Motor neuron (in vitro differentiated cells): Measurements from ENCODE around the gene ASB18. TPM values are rescaled to one million over a fixed set of nuclear protein-coding genes. Genes with fewer than 3 reads are reported as not detected.

Experiments used
- ATAC-seq, 8 experiments: fragments of 200-7000 bp; cut with Tn5 transposase; replicated peaks in 6 of 8; 2 replicates each; pipeline ENCODE4 v1.8.0; 2021; ENCODE audit warnings: mild to moderate bottlenecking in 8 of 8, moderate library complexity in 8 of 8
- H3K27ac ChIP-seq, 2 donors: fragments of 250-450 bp; sonication (Bioruptor Pico); 2 replicates each; pipeline ENCODE4 v1.9.0; 2021; ENCODE audit warnings: antibody characterized with exemption in 2 of 2, mild to moderate bottlenecking in 2 of 2, moderate library complexity in 1 of 2
- H3K4me1 ChIP-seq, 2 donors: fragments of 250-450 bp; sonication (Bioruptor Pico); replicated peaks in 1 of 2; 2 replicates each; pipeline ENCODE4 v1.6.1; 2021; ENCODE audit warnings: antibody characterized with exemption in 2 of 2, mild to moderate bottlenecking in 2 of 2, moderate library complexity in 1 of 2
- H3K4me3 ChIP-seq, 5 donors: fragments of 250-450 bp; sonication (Bioruptor Pico); 2 replicates each; pipeline ENCODE4 v1.9.0; 2021; ENCODE audit warnings: antibody characterized with exemption in 5 of 5, mild to moderate bottlenecking in 5 of 5, moderate library complexity in 4 of 5
- WGBS, 10 experiments: fragments of 450-650 bp; shearing (Covaris generic); methylation state at CpG; one replicate each; pipeline ENCODE4 v1.0.0; 2022; 5-methylcytosine and 5-hydroxymethylcytosine counted together
- in situ Hi-C, 9 experiments: fragments of 400-800 bp; cut with MboI; loops; one replicate each; pipeline ENCODE4 v1.15.0; 2021; ENCODE audit warnings: low sequenced_read_pairs in 9 of 9, low pct_unique_long_range_greater_than_20kb in 2 of 9; ENCODE audit not compliant: unreplicated experiment in 9 of 9
- total RNA-seq, 8 experiments: library from RNA; unstranded; fragments of 300-600 nt; gene quantifications; 2 replicates each; pipeline versions ENCODE4 v1.2.3 to v1.2.4, GENCODE V29; 2022

The ASB18 gene
- total RNA-seq, 8 experiments from 2014 or later: 0.10 to 0.63 (median 0.25) TPM; not detected in 2

DNA sequence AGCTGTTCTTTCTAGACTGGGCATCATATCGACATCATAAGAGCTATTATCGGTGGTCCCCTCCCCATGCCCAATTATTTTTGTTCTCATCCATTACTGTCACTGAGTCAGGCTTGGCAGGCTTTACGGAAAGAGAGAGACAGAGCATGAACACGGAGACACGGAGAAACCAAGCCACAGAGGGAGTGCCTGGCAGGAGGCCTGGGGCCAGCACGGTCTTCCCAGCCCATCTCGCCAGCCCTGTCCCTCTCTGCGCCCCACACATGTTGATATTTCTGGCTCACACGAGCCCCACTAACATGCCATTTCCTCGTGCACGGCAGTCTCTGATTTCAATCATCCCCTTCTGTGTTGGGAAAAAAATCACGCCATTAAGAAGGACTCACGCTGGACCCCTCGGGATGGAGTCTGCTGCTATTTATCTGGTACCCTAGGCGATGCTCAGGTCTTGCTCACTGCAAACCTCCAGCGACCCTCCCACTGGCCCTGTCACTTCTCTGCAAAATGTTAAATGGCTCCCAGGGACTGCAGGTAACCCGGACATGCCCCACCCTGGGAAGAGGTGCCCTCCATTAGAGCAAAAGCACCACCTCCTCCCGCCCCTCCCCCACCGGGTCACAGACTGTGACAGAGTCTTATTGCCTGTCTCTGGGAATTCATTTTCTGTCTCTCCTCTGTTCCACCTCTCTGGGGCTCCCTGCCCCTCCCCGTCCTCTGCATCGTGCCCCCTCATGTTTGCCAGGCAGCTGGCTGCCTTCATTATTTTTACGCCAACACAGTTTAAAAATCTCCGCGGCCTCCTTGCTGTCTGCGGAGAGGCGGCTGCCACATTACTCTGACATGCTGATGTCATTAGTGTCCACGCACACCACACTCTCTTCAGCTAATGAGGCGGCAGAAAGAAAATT, 55.9 kb downstream of the ASB18 start:
- WGBS, 10 experiments: 7 to 82% (median 73%) methylated on average over 2 to 15 of the region's 28 CpGs; no CpG with 5 or more reads in 1 of the 10 experiments
- H3K4me3 ChIP-seq: no peak overlapping the region
- peak overlapping the region; percentile 53 to 74 for H3K27ac ChIP-seq
- peaks cover 18 to 40% of the 10 kb centered on the region in 2 donors for H3K4me1 ChIP-seq
- in situ Hi-C loops: no loop called here
- ATAC-seq: peak in 5 of 8 experiments; percentile 78 to 83 (median 81)

DNA sequence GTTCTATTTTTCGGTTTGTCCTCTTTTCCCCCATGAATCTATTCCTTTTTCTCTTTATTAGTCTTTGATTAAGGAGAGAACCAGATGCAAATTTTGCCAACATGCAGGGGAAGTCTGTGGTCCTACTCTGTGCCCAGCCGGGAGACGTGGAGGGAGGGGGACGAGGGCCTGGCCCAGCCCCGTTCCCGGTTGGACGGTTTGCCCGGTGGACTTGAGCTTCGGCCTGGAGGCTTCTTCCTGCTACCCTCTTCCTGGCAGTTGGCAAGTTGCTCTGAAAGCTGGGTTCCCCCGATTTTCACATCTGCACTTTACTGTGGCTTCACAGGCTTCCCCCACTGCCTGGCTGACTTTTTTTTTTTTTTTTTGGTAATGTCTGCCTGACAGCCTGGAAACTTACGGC, 56.7 kb downstream of the ASB18 start:
- ATAC-seq: no peak
- 0 to 100% (median 68%) methylated on average over 1 to 10 of the region's 11 CpGs for WGBS, 10 experiments
- in situ Hi-C loops: no loop called here
- Histone ChIP-seq H3K4me1 (peaks cover 18 to 40% of the 10 kb centered on the region in 2 donors), H3K27ac (no peak overlapping the region), H3K4me3 (no peak overlapping the region)

DNA sequence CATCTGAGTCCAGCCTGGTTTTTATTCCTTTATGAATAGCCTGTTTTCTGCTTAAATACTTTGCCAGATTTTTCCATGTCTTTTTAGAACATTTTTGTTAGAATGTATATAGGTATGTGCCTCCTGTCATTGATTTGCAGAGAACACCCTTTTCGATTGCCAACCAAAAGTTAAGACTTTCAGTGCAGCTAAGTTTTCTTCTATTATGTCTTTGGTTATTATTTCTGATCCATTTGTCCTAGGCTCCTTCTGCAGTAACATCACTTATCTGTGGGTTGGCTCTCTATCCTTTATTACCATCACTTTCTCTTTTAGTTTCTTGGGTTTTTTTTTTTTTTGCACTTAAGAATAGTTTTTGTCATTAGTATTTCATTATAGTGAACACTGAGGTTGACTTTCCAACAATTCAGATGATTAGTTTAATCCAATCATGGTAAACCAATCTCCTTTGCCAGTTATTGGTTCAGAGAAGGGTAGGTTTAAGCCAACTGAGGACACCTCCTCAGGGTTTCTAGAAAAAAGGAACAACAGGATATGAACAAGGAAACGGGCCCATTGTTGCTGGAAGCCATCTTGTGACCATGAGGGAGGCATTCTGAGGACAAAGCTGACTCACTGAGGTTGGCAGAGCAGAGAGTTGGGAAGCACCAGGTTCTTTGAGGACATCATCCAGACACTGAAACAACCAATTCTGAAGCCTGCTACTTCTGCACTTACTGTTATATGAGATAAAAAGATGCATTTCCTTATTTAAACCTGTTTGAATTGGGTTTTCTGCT, 58.1 kb downstream of the ASB18 start:
- in situ Hi-C loops: no loop called here
- H3K4me1 ChIP-seq: peaks cover 18 to 33% of the 10 kb centered on the region in 2 donors
- no peak overlapping the region for H3K27ac ChIP-seq
- ATAC-seq: no peak
- 5 to 100% (median 73%) methylated on average over 1 to 2 of the region's 2 CpGs; no CpG with 5 or more reads in 1 of the 10 experiments for whole genome bisulfite sequencing, 10 experiments
- no peak overlapping the region for H3K4me3 ChIP-seq

DNA sequence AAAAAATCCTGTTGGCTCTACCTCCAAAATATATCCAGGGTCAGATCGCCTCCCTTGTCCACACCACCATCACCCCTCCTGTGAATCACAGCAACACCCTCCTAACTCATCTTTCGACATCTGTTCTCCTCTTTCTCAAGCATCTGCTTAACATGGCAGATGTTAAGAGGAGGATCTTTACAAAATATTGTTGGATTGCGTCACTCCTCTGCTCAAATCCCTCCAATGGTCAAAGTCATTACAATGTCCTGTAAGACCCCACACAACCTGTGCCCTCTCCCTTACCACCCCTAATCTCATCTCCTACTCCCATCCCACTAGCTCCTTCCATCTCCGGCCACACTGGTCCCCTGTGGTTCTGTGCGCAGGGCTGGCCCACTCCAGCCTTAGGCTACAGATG, 59.3 kb downstream of the ASB18 start:
- H3K4me1 ChIP-seq: peaks cover 18 to 26% of the 10 kb centered on the region in 2 donors
- no peak for ATAC-seq
- H3K4me3 ChIP-seq: no peak overlapping the region
- no peak overlapping the region for H3K27ac ChIP-seq
- 0 to 100% (median 84%) methylated on average over 1 to 5 of the region's 5 CpGs; no CpG with 5 or more reads in 2 of the 10 experiments for WGBS, 10 experiments
- in situ Hi-C loops: no loop called here

DNA sequence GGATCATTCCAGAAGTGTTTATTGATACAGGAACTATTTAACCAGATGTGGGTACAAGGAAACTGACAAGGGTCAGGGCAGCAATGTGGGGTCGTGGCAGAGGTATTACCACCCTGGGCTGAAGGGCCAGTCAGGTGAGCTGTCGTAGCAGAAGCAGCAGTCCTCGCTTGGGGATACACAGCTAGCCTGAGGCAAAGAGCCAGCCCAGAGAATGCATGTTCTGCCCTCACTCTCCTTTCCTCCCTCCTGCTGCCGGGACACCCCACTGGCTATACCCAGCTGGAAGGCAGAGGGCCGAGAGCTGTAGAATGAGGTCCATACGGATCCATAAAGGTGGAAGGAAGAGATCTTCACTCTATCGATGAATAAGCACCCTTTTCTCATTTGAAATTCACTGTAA, 63.8 kb downstream of the ASB18 start:
- ATAC-seq: no peak
- H3K27ac ChIP-seq: no peak overlapping the region
- H3K4me3 ChIP-seq: no peak overlapping the region
- WGBS, 10 experiments: 21 to 100% (median 81%) methylated on average over 2 to 5 of the region's 7 CpGs; no CpG with 5 or more reads in 3 of the 10 experiments
- H3K4me1 ChIP-seq: no peaks in the 10 kb centered on the region
- in situ Hi-C loops: no loop called here

DNA sequence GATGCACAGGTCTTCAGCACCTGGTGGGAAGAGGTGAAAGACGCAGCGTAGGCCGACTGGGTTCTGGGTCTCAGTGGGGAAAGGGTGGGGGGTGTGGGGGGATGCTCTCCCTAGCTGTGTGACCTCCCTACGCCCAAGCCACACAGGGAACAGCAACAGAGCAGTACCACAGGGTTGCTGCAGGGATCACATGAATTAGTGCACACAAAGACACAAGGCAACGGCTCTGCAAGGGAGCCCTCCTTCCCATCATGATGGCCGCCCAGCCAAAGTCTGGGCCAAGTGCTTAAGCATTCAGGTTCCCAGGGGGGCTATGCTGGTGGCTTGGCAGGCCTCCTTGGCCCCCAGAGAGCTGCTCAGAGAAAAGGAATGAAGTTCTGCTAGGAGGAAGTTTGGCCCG, 67.8 kb downstream of the ASB18 start:
- 17 to 100% (median 60%) methylated on average over 1 to 5 of the region's 7 CpGs; no CpG with 5 or more reads in 3 of the 10 experiments for WGBS, 10 experiments
- Histone ChIP-seq H3K27ac (no peak overlapping the region), H3K4me3 (no peak overlapping the region), H3K4me1 (no peaks in the 10 kb centered on the region)
- in situ Hi-C loops: loop anchor here in 2 of 9 experiments (25.0 kb wide), 1 partner anchor 409 kb away; no protein-coding TSS in a partner anchor
- no peak for ATAC-seq

DNA sequence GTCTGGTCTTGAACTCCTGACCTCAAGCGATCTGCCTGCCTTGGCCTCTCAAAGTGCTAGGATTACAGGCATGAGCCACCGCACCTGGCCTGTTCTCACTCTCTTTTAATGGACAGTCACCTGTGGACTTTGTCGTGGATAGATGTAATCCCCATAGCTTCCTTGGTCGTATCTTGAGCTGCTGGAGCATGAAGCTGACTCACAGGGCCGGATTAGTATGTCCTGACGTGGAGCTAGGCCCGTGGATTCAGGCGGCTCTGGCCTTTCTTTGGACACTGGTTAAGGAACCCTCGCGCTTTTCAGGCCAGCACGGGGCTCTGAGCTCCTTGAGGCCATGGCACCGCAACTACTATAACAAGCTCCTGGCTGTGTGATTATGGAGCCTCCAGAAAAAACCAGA, 68.5 kb downstream of the ASB18 start:
- WGBS, 10 experiments: 0 to 100% (median 88%) methylated on average over 1 to 8 of the region's 12 CpGs; no CpG with 5 or more reads in 3 of the 10 experiments
- no peak overlapping the region for H3K27ac ChIP-seq
- in situ Hi-C loops: loop anchor here in 2 of 9 experiments (25.0 kb wide), 1 partner anchor 408 kb away; no protein-coding TSS in a partner anchor

DNA sequence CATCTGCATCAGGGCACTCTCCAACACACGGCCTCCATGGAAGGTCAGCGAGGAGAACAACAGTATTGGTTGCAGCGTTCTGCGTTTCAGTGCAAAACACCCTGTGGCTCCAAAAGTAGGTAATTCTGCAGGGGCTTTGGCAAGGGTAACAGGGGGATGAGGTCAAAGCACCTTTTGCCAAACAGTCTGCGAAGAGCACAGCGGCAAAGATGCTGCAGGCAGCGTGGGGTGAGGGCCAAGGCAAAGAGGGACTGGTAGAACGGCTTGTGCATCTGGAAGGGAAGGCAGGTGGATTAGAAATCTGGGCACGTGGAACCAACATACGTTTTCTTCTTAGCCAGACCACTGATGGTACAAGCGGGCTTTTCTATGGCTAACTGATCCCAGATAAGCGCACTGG, 69.4 kb downstream of the ASB18 start:
- in situ Hi-C loops: loop anchor here in 2 of 9 experiments (25.0 kb wide), 1 partner anchor 407 kb away; no protein-coding TSS in a partner anchor
- H3K27ac ChIP-seq: no peak overlapping the region
- no peak for ATAC-seq
- 30 to 100% (median 90%) methylated on average over 2 to 10 of the region's 12 CpGs; no CpG with 5 or more reads in 3 of the 10 experiments for WGBS, 10 experiments
- no peak overlapping the region for H3K4me3 ChIP-seq
- no peaks in the 10 kb centered on the region for H3K4me1 ChIP-seq

More for the DNA sequence above, 68.5 kb downstream of the ASB18 start:
- Histone ChIP-seq H3K4me3 (no peak overlapping the region), H3K4me1 (no peaks in the 10 kb centered on the region)
- ATAC-seq: no peak

DNA sequence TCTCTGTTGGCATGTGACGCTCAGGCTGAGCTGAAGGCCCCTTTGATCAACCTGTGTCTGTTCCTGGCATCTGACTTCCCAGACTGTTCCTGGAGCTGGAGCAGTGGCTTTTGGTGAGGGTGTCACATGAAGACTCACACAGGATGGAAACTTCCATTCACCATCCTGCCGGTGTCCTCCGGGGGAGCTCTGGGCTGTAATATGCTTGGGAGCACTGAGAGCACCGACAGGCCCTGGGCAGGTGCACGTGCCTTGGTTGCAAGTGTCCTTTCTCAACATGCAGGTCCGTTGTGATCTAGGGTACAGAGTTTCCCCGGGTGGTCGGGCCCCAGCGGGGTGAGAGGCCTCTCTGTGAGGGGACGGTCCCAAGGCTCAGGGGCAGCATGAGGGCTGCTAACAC, 71.2 kb downstream of the ASB18 start:
- no peak overlapping the region for H3K27ac ChIP-seq
- 40 to 100% (median 80%) methylated on average over 1 to 5 of the region's 10 CpGs; no CpG with 5 or more reads in 3 of the 10 experiments for WGBS, 10 experiments
- H3K4me1 ChIP-seq: no peaks in the 10 kb centered on the region
- no peak overlapping the region for H3K4me3 ChIP-seq
- ATAC-seq: no peak
- in situ Hi-C loops: loop anchor here in 2 of 9 experiments (25.0 kb wide), 1 partner anchor 406 kb away; no protein-coding TSS in a partner anchor

DNA sequence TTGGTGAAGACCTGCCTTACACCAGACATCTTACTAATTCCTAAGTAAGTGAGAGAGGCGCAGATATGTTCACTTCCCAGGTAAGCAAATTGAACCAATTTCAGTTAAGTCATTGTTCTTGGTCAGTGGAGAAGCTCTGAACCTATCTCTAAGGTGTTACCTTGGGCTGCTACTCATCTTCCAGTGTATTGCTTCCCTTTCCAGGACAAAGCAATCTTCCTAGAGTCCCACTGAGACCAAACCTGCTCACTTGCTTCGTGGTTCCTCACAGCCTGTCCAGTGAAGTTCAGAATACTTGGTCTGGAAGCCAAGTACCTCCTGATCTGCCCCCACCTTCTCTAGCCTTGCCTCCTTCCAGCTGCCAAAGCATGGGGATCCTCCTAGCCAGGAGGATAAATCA, 73.5 kb downstream of the ASB18 start:
- ATAC-seq: no peak
- 6 to 100% (median 50%) methylated on average over 1 to 2 of the region's 2 CpGs; no CpG with 5 or more reads in 5 of the 10 experiments for whole genome bisulfite sequencing, 10 experiments
- Histone ChIP-seq H3K27ac (no peak overlapping the region), H3K4me1 (no peaks in the 10 kb centered on the region), H3K4me3 (no peak overlapping the region)
- in situ Hi-C loops: loop anchor here in 2 of 9 experiments (25.0 kb wide), 1 partner anchor 403 kb away; no protein-coding TSS in a partner anchor

DNA sequence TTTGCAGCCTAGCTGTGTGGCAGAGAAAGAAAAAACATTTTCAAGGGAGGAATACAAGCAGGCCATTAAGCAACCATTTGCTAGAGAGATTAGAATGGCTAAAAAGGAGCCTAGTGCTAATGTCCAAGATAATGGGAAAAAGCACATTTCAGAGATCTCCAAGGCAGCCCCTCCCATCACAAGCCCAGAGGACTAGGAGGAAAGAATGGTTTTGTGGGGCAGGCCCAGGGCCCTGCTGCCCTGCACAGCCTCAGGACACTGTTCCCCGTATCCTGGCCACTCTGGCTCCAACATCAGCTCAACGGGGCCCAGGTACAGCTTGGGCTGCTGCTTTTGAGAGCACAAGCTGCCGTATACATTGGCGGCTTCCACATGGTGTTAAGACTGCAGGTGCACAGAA, 79.5 kb downstream of the ASB18 start:
- Histone ChIP-seq H3K4me1 (peaks cover 5 to 11% of the 10 kb centered on the region in 2 donors), H3K27ac (no peak overlapping the region), H3K4me3 (no peak overlapping the region)
- no peak for ATAC-seq
- 7 to 100% (median 100%) methylated on average over 1 to 2 of the region's 4 CpGs; no CpG with 5 or more reads in 5 of the 10 experiments for WGBS, 10 experiments
- in situ Hi-C loops: loop anchor here in 7 of 9 experiments (10.0 to 25.0 kb wide), 4 partner anchors 390 to 410 kb away; no protein-coding TSS in a partner anchor

DNA sequence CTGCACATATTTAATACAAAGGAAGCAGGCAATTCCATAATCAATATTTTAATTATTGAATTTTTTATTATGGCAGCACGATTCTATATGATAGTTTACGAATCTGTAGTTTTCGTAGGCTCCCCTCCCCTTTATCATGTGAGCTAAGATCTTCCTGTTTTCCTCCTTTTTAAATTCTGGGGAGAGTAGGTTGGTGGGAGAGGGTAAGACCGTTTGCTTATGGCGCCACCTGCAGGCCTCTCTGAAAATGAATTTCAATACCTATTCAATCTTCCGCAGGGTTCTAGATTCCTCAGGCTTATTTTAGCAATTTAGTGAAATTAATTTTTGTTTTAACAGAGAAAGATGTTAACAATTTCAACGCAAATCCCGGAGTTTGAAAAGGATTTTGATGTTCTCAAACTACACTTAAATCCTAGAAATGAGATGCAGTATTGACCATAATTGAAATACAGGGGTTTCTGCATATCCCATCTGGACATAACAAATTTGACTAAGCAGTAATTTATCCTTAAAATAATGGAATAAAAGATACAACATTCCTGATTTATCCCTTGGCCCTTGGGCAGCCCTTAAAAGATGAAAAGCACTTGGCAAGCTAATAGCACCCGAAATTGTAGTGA, 83.3 kb downstream of the ASB18 start:
- in situ Hi-C loops: loop anchor here in 7 of 9 experiments (10.0 to 25.0 kb wide), 4 partner anchors 386 to 406 kb away; no protein-coding TSS in a partner anchor
- H3K27ac ChIP-seq: no peak overlapping the region
- H3K4me1 ChIP-seq: peaks cover 12 to 15% of the 10 kb centered on the region in 2 donors
- WGBS, 10 experiments: 0 to 29% (median 15%) methylated on average over 1 to 9 of the region's 9 CpGs
- no peak overlapping the region for H3K4me3 ChIP-seq
- peak in 7 of 8 experiments; percentile 17 to 60 (median 39) for ATAC-seq
